HEK293 (cell line): ENCODE measurements around the gene CHRNA5.

ENCODE experiments used
- BCL11B ChIP-seq: fragments of 450-650 bp; formaldehyde crosslinking; IDR thresholded peaks from 2 replicates; pipeline ENCODE4 v1.5.1; 2016; ENCODE audit warnings: low read depth, missing biosample characterization, missing genetic modification characterization
- ELK4 ChIP-seq: IDR thresholded peaks from 2 replicates; pipeline ENCODE4 v1.6.1; 2011; ENCODE audit warnings: mild to moderate bottlenecking, low read depth, low read length, borderline replicate concordance
- HOXC10 ChIP-seq: sonication (generic); formaldehyde crosslinking; IDR thresholded peaks from 2 replicates; pipeline ENCODE4 v1.8.1; 2023; ENCODE audit warnings: mild to moderate bottlenecking, missing genetic modification reagents
- KLF17 ChIP-seq: fragments of 450-650 bp; formaldehyde crosslinking; IDR thresholded peaks from 2 replicates; pipeline ENCODE4 v1.5.1; 2016; ENCODE audit warnings: missing biosample characterization, missing genetic modification characterization
- OVOL3 ChIP-seq: fragments of 450-650 bp; formaldehyde crosslinking; IDR thresholded peaks from 2 replicates; pipeline ENCODE4 v1.5.1; 2016; ENCODE audit warnings: missing biosample characterization, missing genetic modification characterization
- PRDM6 ChIP-seq: fragments of 450-650 bp; formaldehyde crosslinking; IDR thresholded peaks from 2 replicates; pipeline ENCODE4 v1.5.1; 2017; ENCODE audit warnings: missing biosample characterization, missing genetic modification characterization
- SP7 ChIP-seq: fragments of 450-650 bp; formaldehyde crosslinking; IDR thresholded peaks from 2 replicates; pipeline ENCODE4 v1.5.1; 2016; ENCODE audit warnings: missing biosample characterization, missing genetic modification characterization
- YY2 ChIP-seq: fragments of 450-650 bp; formaldehyde crosslinking; IDR thresholded peaks from 2 replicates; pipeline ENCODE4 v1.5.1; 2016; ENCODE audit warnings: missing biosample characterization, missing genetic modification characterization
- ZBTB10 ChIP-seq: fragments of 450-650 bp; formaldehyde crosslinking; IDR thresholded peaks from 2 replicates; pipeline ENCODE4 v1.5.1; 2016; ENCODE audit warnings: missing biosample characterization, missing genetic modification characterization
- ZBTB17 ChIP-seq: fragments of 450-650 bp; formaldehyde crosslinking; IDR thresholded peaks from 2 replicates; pipeline ENCODE4 v1.5.1; 2016; ENCODE audit warnings: missing biosample characterization, missing genetic modification characterization
- ZBTB20 ChIP-seq: fragments of 450-650 bp; formaldehyde crosslinking; IDR thresholded peaks from 2 replicates; pipeline ENCODE4 v1.5.1; 2016; ENCODE audit warnings: missing biosample characterization, missing genetic modification characterization
- ZBTB26 ChIP-seq: fragments of 450-650 bp; formaldehyde crosslinking; optimal IDR thresholded peaks from 2 replicates; pipeline ENCODE3; 2016; ENCODE audit warnings: missing biosample characterization, mild to moderate bottlenecking, missing genetic modification characterization
- ZBTB6 ChIP-seq: fragments of 450-650 bp; formaldehyde crosslinking; IDR thresholded peaks from 2 replicates; pipeline ENCODE4 v1.5.1; 2017; ENCODE audit warnings: missing biosample characterization, missing genetic modification characterization
- ZNF16 ChIP-seq: fragments of 450-650 bp; formaldehyde crosslinking; IDR thresholded peaks from 2 replicates; pipeline ENCODE4 v1.5.1; 2016; ENCODE audit warnings: low read depth, missing biosample characterization, missing genetic modification characterization
- ZNF18 ChIP-seq: fragments of 450-650 bp; formaldehyde crosslinking; IDR thresholded peaks from 2 replicates; pipeline ENCODE4 v1.5.1; 2016; ENCODE audit warnings: missing biosample characterization, missing genetic modification characterization
- ZNF19 ChIP-seq: fragments of 450-650 bp; formaldehyde crosslinking; IDR thresholded peaks from 2 replicates; pipeline ENCODE4; 2016; ENCODE audit warnings: missing biosample characterization, missing genetic modification characterization, low read depth
- ZNF280C ChIP-seq: fragments of 450-650 bp; formaldehyde crosslinking; IDR thresholded peaks from 2 replicates; pipeline ENCODE4 v1.5.1; 2016; ENCODE audit warnings: missing biosample characterization, missing genetic modification characterization
- ZNF521 ChIP-seq: fragments of 450-650 bp; formaldehyde crosslinking; IDR thresholded peaks from 2 replicates; pipeline ENCODE4 v1.5.1; 2017; ENCODE audit warnings: missing biosample characterization, mild to moderate bottlenecking, missing genetic modification characterization
- ZNF529 ChIP-seq: fragments of 450-650 bp; formaldehyde crosslinking; IDR thresholded peaks from 2 replicates; pipeline ENCODE4 v1.5.1; 2017; ENCODE audit warnings: missing genetic modification characterization, missing biosample characterization; ENCODE audit not compliant: insufficient replicate concordance
- ZNF555 ChIP-seq: fragments of 450-650 bp; formaldehyde crosslinking; conservative IDR thresholded peaks from 2 replicates; pipeline ENCODE4 v1.5.1; 2017; ENCODE audit warnings: missing biosample characterization, mild to moderate bottlenecking, missing genetic modification characterization, inconsistent platforms
- ZNF670 ChIP-seq: fragments of 450-650 bp; formaldehyde crosslinking; IDR thresholded peaks from 2 replicates; pipeline ENCODE4 v1.5.1; 2016; ENCODE audit warnings: missing biosample characterization, missing genetic modification characterization, low read depth
- ZNF677 ChIP-seq: fragments of 450-650 bp; IDR thresholded peaks from 2 replicates; pipeline ENCODE4 v1.5.0; 2018; ENCODE audit warnings: missing biosample characterization, mild to moderate bottlenecking, missing genetic modification characterization, moderate library complexity
- ZNF692 ChIP-seq: fragments of 450-650 bp; formaldehyde crosslinking; IDR thresholded peaks from 2 replicates; pipeline ENCODE4 v1.5.1; 2016; ENCODE audit warnings: missing biosample characterization, missing genetic modification characterization
- ZSCAN23 ChIP-seq: fragments of 450-650 bp; formaldehyde crosslinking; IDR thresholded peaks from 2 replicates; pipeline ENCODE4 v1.5.1; 2016; ENCODE audit warnings: missing biosample characterization, missing genetic modification characterization

The CHRNA5 gene

GRCh38 chr15:78638658-78639314, 73.5 kb downstream of the CHRNA5 start (continued):
- no peak for TF ChIP-seq ZNF529 (tag by site-specific recombination)
- no peak for TF ChIP-seq YY2 (tag by site-specific recombination)
- no peak for TF ChIP-seq ZNF521 (tag by site-specific recombination)
- TF ChIP-seq HOXC10 (CRISPR knock-in tag) = no peak
- TF ChIP-seq ZNF16 (tag by site-specific recombination) = no peak
- no peak for TF ChIP-seq KLF17 (tag by site-specific recombination)
- TF ChIP-seq ZNF280C (tag by site-specific recombination) = no peak
- no peak for TF ChIP-seq OVOL3 (tag by site-specific recombination)
- TF ChIP-seq ZNF18 (tag by site-specific recombination) = no peak
- TF ChIP-seq ELK4 = no peak
- TF ChIP-seq ZBTB20 (tag by site-specific recombination) = no peak
- TF ChIP-seq ZBTB6 = no peak
- TF ChIP-seq PRDM6 (tag by site-specific recombination) = no peak
- TF ChIP-seq ZNF692 = peak; percentile 100
- TF ChIP-seq ZBTB26 = no peak
- TF ChIP-seq ZBTB10 (tag by site-specific recombination) = peak; percentile 57; the same call in 1 of the 2 replicates
- no peak for TF ChIP-seq ZSCAN23 (tag by site-specific recombination)
- TF ChIP-seq ZNF19 = no peak
- TF ChIP-seq ZNF677 = no peak
- TF ChIP-seq ZNF555 (tag by site-specific recombination) = no peak
- TF ChIP-seq ZNF670 = no peak
- no peak for TF ChIP-seq BCL11B (tag by site-specific recombination)
- no peak for TF ChIP-seq ZBTB17 (tag by site-specific recombination)
- no peak for TF ChIP-seq SP7 (tag by site-specific recombination)
